ENCODE data around the gene YARS2. TPM values are rescaled to one million over a fixed set of nuclear protein-coding genes. Genes with fewer than 3 reads are reported as not detected.

YARS2 gene
- total RNA-seq, 4 donors from 2014 or later = 21.1 to 48.5 (median 25.3) TPM

- Histone ChIP-seq H3K4me1 (no peaks in the 10 kb centered on the region), H3K27me3 (no peaks in the 10 kb centered on the region), H3K36me3 (peaks cover 20 to 34% of the 10 kb centered on the region in 2 donors), H3K27ac (no peak overlapping the region), H3K9me3 (no peaks in the 10 kb centered on the region), H3K4me3 (replicated peaks in 1 of 3) (no peak overlapping the region)
- no peak for DNase-seq
- WGBS, 2 donors = 96 to 98% methylated on average over 10 of the region's 10 CpGs
- TF ChIP-seq, protein P1, sequence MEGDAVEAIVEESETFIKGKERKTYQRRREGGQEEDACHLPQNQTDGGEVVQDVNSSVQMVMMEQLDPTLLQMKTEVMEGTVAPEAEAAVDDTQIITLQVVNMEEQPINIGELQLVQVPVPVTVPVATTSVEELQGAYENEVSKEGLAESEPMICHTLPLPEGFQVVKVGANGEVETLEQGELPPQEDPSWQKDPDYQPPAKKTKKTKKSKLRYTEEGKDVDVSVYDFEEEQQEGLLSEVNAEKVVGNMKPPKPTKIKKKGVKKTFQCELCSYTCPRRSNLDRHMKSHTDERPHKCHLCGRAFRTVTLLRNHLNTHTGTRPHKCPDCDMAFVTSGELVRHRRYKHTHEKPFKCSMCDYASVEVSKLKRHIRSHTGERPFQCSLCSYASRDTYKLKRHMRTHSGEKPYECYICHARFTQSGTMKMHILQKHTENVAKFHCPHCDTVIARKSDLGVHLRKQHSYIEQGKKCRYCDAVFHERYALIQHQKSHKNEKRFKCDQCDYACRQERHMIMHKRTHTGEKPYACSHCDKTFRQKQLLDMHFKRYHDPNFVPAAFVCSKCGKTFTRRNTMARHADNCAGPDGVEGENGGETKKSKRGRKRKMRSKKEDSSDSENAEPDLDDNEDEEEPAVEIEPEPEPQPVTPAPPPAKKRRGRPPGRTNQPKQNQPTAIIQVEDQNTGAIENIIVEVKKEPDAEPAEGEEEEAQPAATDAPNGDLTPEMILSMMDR (IDR thresholded peaks at IDR 0.05) = no peak
- no peak for TF ChIP-seq POLR2A (IDR thresholded peaks at IDR 0.05)
- intact Hi-C loops (cut with DNase I) = no loop called here
Observed at GRCh38 chr12:32742133-32742532, 13.6 kb downstream of the YARS2 start.

- Histone ChIP-seq H3K36me3 (peaks cover 15 to 22% of the 10 kb centered on the region in 2 donors), H3K9me3 (no peaks in the 10 kb centered on the region)
- no peak for TF ChIP-seq POLR2A (IDR thresholded peaks at IDR 0.05)
- TF ChIP-seq, protein P1 (IDR thresholded peaks at IDR 0.05) = no peak
Observed at GRCh38 chr12:32739279-32739678, 16.4 kb downstream of the YARS2 start.

DNA sequence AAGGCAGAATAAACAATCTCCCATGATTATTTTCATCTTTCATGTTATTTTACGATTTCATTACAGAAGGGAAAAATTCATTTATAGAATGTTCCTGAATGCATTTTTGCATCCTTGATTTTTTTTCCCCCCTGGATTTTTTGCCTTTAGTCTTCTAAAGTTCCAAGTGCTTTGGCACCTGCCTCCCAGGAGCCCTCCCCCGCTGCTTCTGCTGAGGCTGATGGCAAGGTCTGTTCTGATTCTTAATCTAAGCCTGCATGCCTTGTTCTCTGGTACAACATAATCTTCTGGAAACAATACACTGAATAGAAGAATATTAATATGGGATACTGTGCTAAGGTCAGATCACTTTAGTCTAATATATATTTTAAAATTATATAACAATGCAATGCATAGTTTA lies 18.0 kb downstream of the YARS2 start:
- TF ChIP-seq, protein P1 (IDR thresholded peaks at IDR 0.05) = no peak
- TF ChIP-seq POLR2A (IDR thresholded peaks at IDR 0.05) = no peak
- no peak for DNase-seq
- intact Hi-C loops (cut with DNase I) = no loop called here
- WGBS, 2 donors = 89 to 93% methylated on average over 2 of the region's 2 CpGs
- no peaks in the 10 kb centered on the region for H3K9me3 ChIP-seq
- no peak overlapping the region for H3K4me3 ChIP-seq (replicated peaks in 1 of 3)
- peaks cover 9 to 13% of the 10 kb centered on the region in 2 donors for H3K36me3 ChIP-seq
- no peaks in the 10 kb centered on the region for H3K27me3 ChIP-seq
- H3K4me1 ChIP-seq = peaks cover 0 to 3% of the 10 kb centered on the region in 2 donors
- H3K27ac ChIP-seq = no peak overlapping the region

More at GRCh38 chr12:32739279-32739678, 16.4 kb downstream of the YARS2 start:
- WGBS, 2 donors = 95 to 98% methylated on average over 2 of the region's 2 CpGs
- no peak overlapping the region for H3K27ac ChIP-seq
- no peaks in the 10 kb centered on the region for H3K4me1 ChIP-seq
- DNase-seq = no peak
- intact Hi-C loops (cut with DNase I) = no loop called here
- H3K27me3 ChIP-seq = no peaks in the 10 kb centered on the region
- H3K4me3 ChIP-seq (replicated peaks in 1 of 3) = no peak overlapping the region

- H3K4me3 ChIP-seq (replicated peaks in 1 of 3) = no peak overlapping the region
- no peak overlapping the region for H3K27ac ChIP-seq
- peaks cover 9 to 11% of the 10 kb centered on the region in 2 donors for H3K36me3 ChIP-seq
- no peaks in the 10 kb centered on the region for H3K9me3 ChIP-seq
- DNase-seq = no peak
- intact Hi-C loops (cut with DNase I) = no loop called here
- H3K27me3 ChIP-seq = no peaks in the 10 kb centered on the region
- peaks cover 0 to 10% of the 10 kb centered on the region in 2 donors for H3K4me1 ChIP-seq
- TF ChIP-seq POLR2A (IDR thresholded peaks at IDR 0.05) = no peak
- TF ChIP-seq, protein P1 (IDR thresholded peaks at IDR 0.05) = no peak
- WGBS, 2 donors = 90 to 91% methylated on average over 3 of the region's 3 CpGs
Observed at GRCh38 chr12:32736445-32736844, 19.3 kb downstream of the YARS2 start.

- Histone ChIP-seq H3K4me1 (peaks cover 0 to 10% of the 10 kb centered on the region in 2 donors), H3K27ac (no peak overlapping the region), H3K27me3 (no peaks in the 10 kb centered on the region), H3K9me3 (no peaks in the 10 kb centered on the region), H3K4me3 (replicated peaks in 1 of 3) (no peak overlapping the region), H3K36me3 (peaks cover 5 to 8% of the 10 kb centered on the region in 2 donors)
- intact Hi-C loops (cut with DNase I) = no loop called here
- WGBS, 2 donors = 98 to 100% methylated on average over 1 of the region's 1 CpG
- TF ChIP-seq, protein P1 (IDR thresholded peaks at IDR 0.05) = no peak
- TF ChIP-seq POLR2A (IDR thresholded peaks at IDR 0.05) = no peak
- no peak for DNase-seq
Observed at GRCh38 chr12:32734952-32735351, 20.7 kb downstream of the YARS2 start.

All from thyroid gland (tissue), 4 donors.